EH (cell line): ENCODE data around the gene PEAR1.

Experiments
- DNase-seq: peaks from one replicate; pipeline ENCODE4 v3.0.0-alpha.2; 2015; ENCODE audit warnings: low read depth

The PEAR1 gene

DNA sequence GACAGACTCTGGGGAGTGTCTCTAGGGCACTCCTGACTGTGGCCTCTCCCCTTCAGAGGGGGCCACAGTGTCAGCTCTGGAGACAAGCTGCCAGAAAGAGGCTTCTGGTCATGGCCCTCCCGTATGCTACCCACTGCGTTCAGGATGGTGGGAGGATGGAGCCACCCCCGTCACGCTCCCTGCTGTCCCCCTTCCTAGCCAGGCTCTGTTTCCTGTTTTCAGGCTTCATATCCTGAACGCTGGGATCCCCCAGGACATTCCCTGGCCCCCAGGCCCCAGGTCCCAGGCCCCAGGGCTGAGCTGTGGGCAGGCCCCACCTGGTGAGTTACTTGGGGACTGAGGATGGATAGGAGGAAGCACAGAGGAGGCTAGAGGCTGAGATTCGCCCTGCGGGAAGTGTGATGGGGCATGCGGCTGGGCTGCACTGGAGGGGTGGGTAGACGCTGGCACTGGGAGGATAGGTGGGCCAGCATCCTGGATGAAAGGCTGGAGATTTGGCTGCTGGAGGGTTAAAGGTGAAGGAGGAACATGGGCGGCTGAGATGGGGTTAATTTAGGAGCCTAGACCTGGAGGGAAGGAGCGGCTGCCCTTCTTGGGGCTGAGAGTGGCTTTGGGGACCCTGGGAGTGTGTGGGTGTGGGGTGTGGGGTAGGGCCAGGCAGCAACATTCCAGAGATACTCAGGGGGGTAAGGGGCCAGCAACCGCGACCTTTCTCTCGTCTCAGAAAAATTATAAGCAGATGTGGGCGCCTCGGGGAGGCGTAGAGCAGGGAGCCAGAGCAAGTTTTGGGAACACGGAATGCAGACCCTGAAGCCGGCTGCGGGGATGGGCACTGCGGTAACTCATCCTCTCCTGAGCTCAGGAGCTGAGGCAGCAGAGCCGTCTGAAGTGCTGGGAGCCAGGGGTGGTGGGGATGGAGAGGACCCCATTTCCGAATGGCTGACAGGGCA lies 8.7 kb downstream of the PEAR1 start:
- peak; percentile 87 for DNase-seq

DNA sequence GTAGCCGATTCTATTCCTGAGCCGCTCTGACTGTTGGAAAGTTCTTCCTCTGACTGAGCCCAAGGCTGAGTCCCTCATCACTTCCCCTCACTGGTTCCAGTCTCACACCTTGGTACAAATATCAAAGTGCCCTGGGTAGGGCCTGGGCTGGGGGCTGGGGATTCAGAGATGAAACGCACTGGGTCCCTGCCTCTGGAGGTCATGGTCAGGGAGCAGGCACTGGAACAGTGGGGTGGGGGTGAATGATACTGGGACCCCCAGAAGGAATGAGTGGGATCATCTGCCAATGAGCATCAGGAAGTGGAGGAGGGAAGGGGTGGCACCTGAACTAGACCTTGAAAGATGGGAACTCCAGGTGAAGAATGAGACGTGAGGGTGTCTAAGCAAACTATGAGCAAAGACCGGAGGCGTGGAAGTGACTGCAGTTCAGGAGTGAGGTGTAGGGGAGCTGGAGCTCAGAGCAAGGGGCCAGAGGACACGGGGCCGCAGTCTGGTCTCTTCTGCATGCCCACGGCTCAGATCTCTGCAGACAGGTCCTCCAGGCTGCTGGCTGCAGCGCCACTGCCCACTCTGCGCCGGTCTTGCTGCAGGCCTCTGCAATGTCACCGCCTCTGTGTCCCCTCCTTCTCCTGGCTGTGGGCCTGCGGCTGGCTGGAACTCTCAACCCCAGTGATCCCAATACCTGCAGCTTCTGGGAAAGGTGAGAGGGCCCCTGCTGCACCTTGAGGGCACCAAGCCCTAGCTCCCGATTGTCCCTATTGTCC lies 10.0 kb downstream of the PEAR1 start:
- no peak for DNase-seq

GRCh38 chr1:156904187-156904959 lies 10.9 kb downstream of the PEAR1 start:
- DNase-seq = no peak

GRCh38 chr1:156905176-156905575 lies 11.7 kb downstream of the PEAR1 start:
- no peak for DNase-seq

GRCh38 chr1:156905651-156906050 lies 12.1 kb downstream of the PEAR1 start:
- DNase-seq = no peak

GRCh38 chr1:156906206-156906906 lies 12.8 kb downstream of the PEAR1 start:
- no peak for DNase-seq

GRCh38 chr1:156908541-156908940 lies 15.0 kb downstream of the PEAR1 start:
- DNase-seq = no peak

- DNase-seq = no peak
Measured at GRCh38 chr1:156908955-156909354, 15.4 kb downstream of the PEAR1 start.

DNA sequence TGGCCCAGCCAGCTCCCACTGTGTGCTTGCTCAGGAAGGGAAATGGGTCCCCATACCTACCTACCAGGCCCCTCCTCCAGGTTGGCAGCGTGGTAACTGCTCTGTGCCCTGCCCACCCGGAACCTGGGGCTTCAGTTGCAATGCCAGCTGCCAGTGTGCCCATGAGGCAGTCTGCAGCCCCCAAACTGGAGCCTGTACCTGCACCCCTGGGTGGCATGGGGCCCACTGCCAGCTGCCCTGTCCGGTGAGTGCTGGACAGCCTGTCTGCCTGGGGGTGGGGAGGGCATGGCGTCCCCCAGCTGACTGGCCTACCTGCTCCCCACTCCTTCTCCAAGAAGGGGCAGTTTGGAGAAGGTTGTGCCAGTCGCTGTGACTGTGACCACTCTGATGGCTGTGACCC lies 16.2 kb downstream of the PEAR1 start:
- no peak for DNase-seq

DNA sequence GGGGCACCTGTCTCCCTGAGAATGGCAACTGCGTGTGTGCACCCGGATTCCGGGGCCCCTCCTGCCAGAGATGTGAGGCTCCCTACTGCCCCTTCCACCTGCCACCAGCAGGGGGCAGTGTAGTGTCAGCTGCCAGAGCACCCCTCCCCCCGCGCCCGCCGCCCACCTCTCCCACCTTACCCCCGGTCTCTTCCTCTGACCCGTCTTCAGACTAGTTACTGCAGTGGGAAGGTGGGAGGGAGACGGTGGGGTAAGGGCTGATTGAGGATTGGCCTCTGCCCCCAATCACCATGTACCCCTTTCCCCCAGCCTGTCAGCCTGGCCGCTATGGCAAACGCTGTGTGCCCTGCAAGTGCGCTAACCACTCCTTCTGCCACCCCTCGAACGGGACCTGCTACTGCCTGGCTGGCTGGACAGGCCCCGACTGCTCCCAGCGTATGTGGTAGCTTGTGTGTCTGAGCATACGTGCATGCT lies 16.8 kb downstream of the PEAR1 start:
- peak; percentile 41 for DNase-seq

- DNase-seq = no peak
Measured at GRCh38 chr1:156911577-156912298, 18.2 kb downstream of the PEAR1 start.

DNA sequence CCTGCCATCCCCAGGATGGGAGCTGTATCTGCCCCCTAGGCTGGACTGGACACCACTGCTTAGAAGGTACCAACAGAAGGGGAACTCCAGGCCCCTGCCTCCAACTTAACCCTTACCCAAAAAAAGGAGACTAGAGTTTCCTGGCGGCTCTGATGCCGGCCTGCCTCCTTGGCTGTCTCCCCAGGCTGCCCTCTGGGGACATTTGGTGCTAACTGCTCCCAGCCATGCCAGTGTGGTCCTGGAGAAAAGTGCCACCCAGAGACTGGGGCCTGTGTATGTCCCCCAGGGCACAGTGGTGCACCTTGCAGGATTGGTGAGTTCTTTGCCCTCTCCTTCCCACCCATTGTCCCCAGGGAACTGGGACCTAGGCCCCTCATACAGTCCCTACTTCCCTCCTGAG lies 18.8 kb downstream of the PEAR1 start:
- DNase-seq = no peak

DNA sequence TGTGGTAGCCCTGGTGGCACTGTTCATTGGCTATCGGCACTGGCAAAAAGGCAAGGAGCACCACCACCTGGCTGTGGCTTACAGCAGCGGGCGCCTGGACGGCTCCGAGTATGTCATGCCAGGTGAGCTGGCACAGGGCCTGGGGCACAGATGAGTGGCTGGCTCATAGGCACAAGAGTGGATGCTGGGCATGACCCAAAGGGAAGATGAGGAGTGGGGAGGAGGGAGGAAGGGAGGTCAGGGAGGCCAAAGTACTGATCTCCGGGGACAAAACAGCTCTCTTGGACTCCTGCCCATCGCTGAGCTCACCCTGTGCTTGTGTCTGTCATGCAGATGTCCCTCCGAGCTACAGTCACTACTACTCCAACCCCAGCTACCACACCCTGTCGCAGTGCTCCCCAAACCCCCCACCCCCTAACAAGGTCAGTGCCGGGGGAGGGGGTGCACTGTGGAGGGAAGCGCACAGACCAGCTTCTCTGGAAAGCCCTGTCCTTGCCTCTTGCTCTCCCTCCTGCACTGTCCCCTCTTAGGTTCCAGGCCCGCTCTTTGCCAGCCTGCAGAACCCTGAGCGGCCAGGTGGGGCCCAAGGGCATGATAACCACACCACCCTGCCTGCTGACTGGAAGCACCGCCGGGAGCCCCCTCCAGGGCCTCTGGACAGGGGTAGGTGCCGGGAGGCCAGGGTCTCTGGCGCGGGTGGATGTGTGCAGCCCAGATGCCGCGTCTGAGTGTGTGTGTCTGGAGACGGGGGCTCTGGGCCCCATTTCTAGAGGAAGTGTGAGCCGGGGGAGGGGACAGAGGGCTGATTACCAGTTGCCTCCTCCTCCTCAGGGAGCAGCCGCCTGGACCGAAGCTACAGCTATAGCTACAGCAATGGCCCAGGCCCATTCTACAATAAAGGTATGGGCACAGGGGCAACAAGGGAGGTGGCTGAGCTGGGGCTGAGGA lies 19.6 kb downstream of the PEAR1 start:
- DNase-seq = peak; percentile 50

DNA sequence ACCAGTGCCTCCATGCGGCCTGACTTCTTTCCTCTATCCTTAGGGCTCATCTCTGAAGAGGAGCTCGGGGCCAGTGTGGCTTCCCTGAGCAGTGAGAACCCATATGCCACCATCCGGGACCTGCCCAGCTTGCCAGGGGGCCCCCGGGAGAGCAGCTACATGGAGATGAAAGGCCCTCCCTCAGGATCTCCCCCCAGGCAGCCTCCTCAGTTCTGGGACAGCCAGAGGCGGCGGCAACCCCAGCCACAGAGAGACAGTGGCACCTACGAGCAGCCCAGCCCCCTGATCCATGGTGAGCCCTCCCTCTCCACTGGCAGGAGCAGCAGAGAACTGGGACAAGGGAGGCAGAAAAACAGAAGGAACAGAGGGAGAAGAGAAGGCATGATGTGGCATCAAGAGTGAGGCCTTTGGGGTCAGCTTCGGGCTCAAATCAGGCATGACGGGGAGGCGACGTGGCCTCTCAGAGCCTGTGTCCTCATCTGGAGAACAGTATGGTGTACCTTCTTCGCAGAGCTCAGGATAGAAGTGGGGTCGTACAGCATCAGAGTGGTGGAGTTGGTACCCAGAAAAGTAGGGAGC lies 20.4 kb downstream of the PEAR1 start:
- no peak for DNase-seq

- peak; percentile 75 for DNase-seq
Measured at GRCh38 chr1:156914440-156914856, 20.9 kb downstream of the PEAR1 start.

DNA sequence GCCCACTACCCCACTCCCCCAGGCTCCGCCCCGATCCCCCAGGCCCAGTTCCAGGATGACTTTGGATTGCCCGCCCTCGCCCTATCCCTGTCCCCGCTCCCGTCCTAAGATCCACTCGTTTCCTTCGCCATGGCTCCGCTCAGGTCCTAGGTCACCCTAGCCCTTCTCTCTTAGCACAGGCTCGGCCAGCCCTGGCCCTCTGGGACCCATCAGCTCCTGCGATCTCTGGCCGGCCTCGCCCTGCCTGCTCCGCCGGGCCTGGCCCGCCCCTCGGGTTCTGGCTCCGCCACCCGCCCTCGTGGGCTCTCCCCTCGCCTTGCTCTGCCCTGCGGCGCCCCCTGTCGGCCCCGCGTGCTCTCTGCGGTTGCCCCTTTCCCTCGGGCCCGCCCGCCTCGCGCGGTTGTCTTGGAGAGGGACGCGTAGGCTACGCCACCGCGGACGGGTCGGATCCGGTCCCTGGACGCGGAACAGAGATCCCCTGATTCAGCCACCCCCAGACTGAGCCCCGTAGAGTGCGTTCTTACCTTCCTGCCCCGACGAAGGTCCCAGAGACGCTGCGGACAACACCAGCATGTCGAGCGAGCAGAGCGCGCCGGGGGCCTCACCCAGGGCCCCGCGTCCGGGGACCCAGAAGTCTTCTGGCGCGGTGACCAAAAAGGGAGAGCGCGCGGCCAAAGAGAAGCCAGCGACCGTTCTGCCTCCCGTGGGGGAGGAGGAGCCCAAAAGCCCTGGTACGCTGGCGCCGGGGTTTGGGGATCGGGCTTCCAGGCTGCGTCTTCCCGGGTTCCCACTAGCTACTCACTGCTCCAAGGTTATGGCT lies 26.9 kb downstream of the PEAR1 start, which contains the start of gene LRRC71:
LRRC71 (plus strand) TSS at position 400 of the 820 bp plus-strand sequence; CDS start at position 572, 172 bp downstream.
- peak; percentile 80 for DNase-seq

- no peak for DNase-seq
Measured at GRCh38 chr1:156921053-156921529, 27.6 kb downstream of the PEAR1 start.
